Vagina (tissue), 2 donors: ENCODE results near the gene CEP89.
"Not testable (repeated sequence)": the region's sequence is repeated elsewhere in the genome, so short reads cannot be mapped to it uniquely, and the experiment has no call there.

ENCODE experiments used
- CTCF ChIP-seq, 3 experiments: fragments of 450-650 bp in 2 of 3; fragments of 200-600 bp in 1 of 3; sonication (generic) in 1 of 3; IDR thresholded peaks; one replicate each; pipeline ENCODE4 v1.5.1; 2017 to 2019; ENCODE audit warnings: antibody characterized with exemption in 3 of 3, mild to moderate bottlenecking in 2 of 3, moderate library complexity in 2 of 3
- POLR2A ChIP-seq, 2 donors: fragments of 450-650 bp; IDR thresholded peaks; one replicate each; pipeline ENCODE4 v1.6.1; 2017; ENCODE audit warnings: antibody characterized with exemption in 2 of 2, mild to moderate bottlenecking in 2 of 2, moderate library complexity in 2 of 2

GRCh38 chr19:33003424-33004024, 31.8 kb upstream of the CEP89 start:
- not testable (repeated sequence) for TF ChIP-seq CTCF, POLR2A (IDR thresholded peaks at IDR 0.05)
